PC-9 (cell line): ENCODE data around the gene ECSIT.

ENCODE experiments used
- CTCF ChIP-seq: fragments of 200-600 bp; sonication (generic); conservative IDR thresholded peaks from 2 replicates; pipeline ENCODE4 v1.6.1; 2017; ENCODE audit warnings: mixed run types, antibody characterized with exemption, mild to moderate bottlenecking, moderate library complexity
- EZH2 ChIP-seq: fragments of 200-600 bp; sonication (generic); IDR thresholded peaks from 2 replicates; pipeline ENCODE4 v1.8.0; 2017; ENCODE audit warnings: antibody characterized with exemption, low read depth

GRCh38 chr19:11457831-11458230 is 71.1 kb downstream of the ECSIT start:
- TF ChIP-seq CTCF, result no peak
- TF ChIP-seq EZH2, result no peak
